Neural progenitor cell (in vitro differentiated cells): ENCODE data around the gene HIGD1C.

ENCODE experiments used
- CTCF ChIP-seq: fragments of 200-600 bp; sonication (generic); IDR thresholded peaks from 2 replicates; pipeline ENCODE4 v1.5.1; 2017; ENCODE audit warnings: antibody characterized with exemption, mild to moderate bottlenecking
- EZH2phosphoT487 ChIP-seq: fragments of 200-600 bp; sonication (generic); IDR thresholded peaks from 2 replicates; pipeline ENCODE4 v1.6.1; 2017; ENCODE audit warnings: antibody characterized with exemption

DNA sequence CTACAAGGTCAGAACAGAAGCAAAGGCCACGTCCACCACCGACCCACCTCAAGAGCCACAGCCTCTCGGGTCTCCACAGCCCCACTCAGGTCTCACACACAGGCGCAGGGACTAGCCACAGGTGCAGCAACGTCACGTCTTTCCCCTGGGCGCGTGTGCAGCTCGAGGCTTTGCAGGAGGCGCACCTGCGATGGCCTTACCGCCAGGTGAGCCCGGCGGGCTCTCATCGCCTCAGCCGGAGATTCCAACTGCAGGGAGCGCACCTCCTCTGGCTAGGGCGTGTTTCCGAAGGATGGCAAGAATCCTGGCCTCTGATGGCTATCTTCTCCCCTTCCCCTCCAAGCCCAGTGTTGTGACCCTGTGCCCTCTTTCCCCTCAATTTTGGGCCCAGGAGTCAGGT lies at the start of gene HIGD1C:
- TF ChIP-seq EZH2phosphoT487, result no peak
- TF ChIP-seq CTCF, result no peak
